HepG2 (cell line): ENCODE measurements around the gene SIVA1. TPM values are rescaled to one million over a fixed set of nuclear protein-coding genes. Genes with fewer than 3 reads are reported as not detected.

Experiments used
- ARID3A ChIP-seq: IDR thresholded peaks from 2 replicates; pipeline ENCODE4 v1.6.1; 2012; ENCODE audit warnings: low read depth, low read length, improper control_type of control experiment
- BORCS8-MEF2B ChIP-seq: sonication (generic); formaldehyde crosslinking; IDR thresholded peaks from 2 replicates; pipeline ENCODE4 v1.8.0; 2022; ENCODE audit warnings: mild to moderate bottlenecking, missing genetic modification reagents
- CHCHD3 ChIP-seq: sonication (generic); formaldehyde crosslinking; IDR thresholded peaks from 2 replicates; pipeline ENCODE4 v1.8.0; 2022; ENCODE audit warnings: mild to moderate bottlenecking, missing genetic modification reagents, moderate library complexity
- DR1 ChIP-seq: sonication (generic); formaldehyde crosslinking; IDR thresholded peaks from 2 replicates; pipeline ENCODE4 v1.8.0; 2021; ENCODE audit warnings: mild to moderate bottlenecking, missing genetic modification reagents, inconsistent platforms
- E2F1 ChIP-seq: sonication (generic); formaldehyde crosslinking; IDR thresholded peaks from 2 replicates; pipeline ENCODE4 v1.5.0; 2020; ENCODE audit warnings: missing genetic modification reagents
- FOXK2 ChIP-seq: fragments of 450-650 bp; IDR thresholded peaks from 2 replicates; pipeline ENCODE4 v1.6.1; 2016
- IKZF4 ChIP-seq: sonication (generic); formaldehyde crosslinking; IDR thresholded peaks from 2 replicates; pipeline ENCODE4 v1.5.1; 2020; ENCODE audit warnings: borderline replicate concordance, mild to moderate bottlenecking, low read depth, missing genetic modification reagents; ENCODE audit errors: not compliant biosample characterization
- ISL2 ChIP-seq: sonication (generic); formaldehyde crosslinking; IDR thresholded peaks from 2 replicates; pipeline ENCODE4 v1.5.0; 2020; ENCODE audit warnings: missing genetic modification reagents
- KAT2B ChIP-seq: fragments of 150-350 bp; IDR thresholded peaks from 2 replicates; pipeline ENCODE4 v1.6.1; 2014; ENCODE audit warnings: low read depth, low read length, borderline replicate concordance
- MEF2D ChIP-seq: sonication (generic); formaldehyde crosslinking; IDR thresholded peaks from 2 replicates; pipeline ENCODE4 v1.5.1; 2020; ENCODE audit warnings: mild to moderate bottlenecking, missing genetic modification reagents
- MEIS1 ChIP-seq: sonication (generic); formaldehyde crosslinking; IDR thresholded peaks from 2 replicates; pipeline ENCODE4 v1.9.0; 2021; ENCODE audit warnings: mild to moderate bottlenecking, missing genetic modification reagents, moderate library complexity, borderline replicate concordance
- RBFOX2 ChIP-seq: fragments of 200-400 bp; formaldehyde crosslinking; IDR thresholded peaks from 2 replicates; pipeline ENCODE4 v1.6.1; 2017; ENCODE audit warnings: low read depth, mild to moderate bottlenecking, low read length
- RFXANK ChIP-seq: IDR thresholded peaks from 2 replicates; pipeline ENCODE4 v1.6.1; 2016
- RXRA ChIP-seq: sonication (generic); formaldehyde crosslinking; IDR thresholded peaks from 2 replicates; pipeline ENCODE4 v1.5.1; 2020; ENCODE audit warnings: missing genetic modification reagents
- ZBTB3 ChIP-seq: sonication (generic); formaldehyde crosslinking; IDR thresholded peaks from 2 replicates; pipeline ENCODE4 v1.4.0; 2020; ENCODE audit warnings: low read depth, mild to moderate bottlenecking, moderate library complexity, missing genetic modification reagents, borderline replicate concordance
- ZMYM2 ChIP-seq: sonication (generic); formaldehyde crosslinking; IDR thresholded peaks from 2 replicates; pipeline ENCODE4 v1.8.0; 2022; ENCODE audit warnings: mild to moderate bottlenecking, missing genetic modification reagents
- ZMYM4 ChIP-seq: sonication (generic); formaldehyde crosslinking; IDR thresholded peaks from 2 replicates; pipeline ENCODE4 v1.8.1; 2023; ENCODE audit warnings: mild to moderate bottlenecking, missing genetic modification reagents
- ZNF563 ChIP-seq: sonication (generic); formaldehyde crosslinking; IDR thresholded peaks from 2 replicates; pipeline ENCODE4 v1.8.0; 2022; ENCODE audit warnings: mild to moderate bottlenecking, moderate library complexity, missing genetic modification reagents
- ZSCAN9 ChIP-seq: IDR thresholded peaks from 2 replicates; pipeline ENCODE4 v1.6.1; 2016; ENCODE audit warnings: borderline replicate concordance
- polyA plus RNA-seq, 8 experiments: library from polyadenylated mRNA; depleted of rRNA in 3 of 8; stranded (reverse) in 7 of 8; unstranded in 1 of 8; fragments of >200 nt; fragmentation: Illumina TruSeq in 4 of 8; extraction: Trizol in 4 of 8; gene quantifications; 2 replicates each; pipeline versions ENCODE4 v1.2.1 to v1.2.3, GENCODE V29; 2011 to 2016; ENCODE audit warnings: low read depth in 4 of 8, missing spikeins in 1 of 8, mixed read lengths in 1 of 8; ENCODE audit not compliant: insufficient read depth in 1 of 8
- total RNA-seq, 5 experiments: library from RNA; depleted of rRNA; stranded (reverse); fragments of >200 nt; fragmentation: Illumina TruSeq; extraction: Trizol; gene quantifications; 2 replicates each; pipeline ENCODE4 v1.2.3, GENCODE V29; 2016; ENCODE audit warnings: low read depth in 1 of 5
- TF ChIP-seq, protein P1 (sequence below): sonication (generic); formaldehyde crosslinking; IDR thresholded peaks from 2 replicates; pipeline ENCODE4 v1.8.1; 2023; ENCODE audit warnings: mild to moderate bottlenecking, missing genetic modification reagents
- TF ChIP-seq, protein P2 (sequence below), 2 experiments: sonication (generic) in 1 of 2; formaldehyde crosslinking in 1 of 2; IDR thresholded peaks; 2 replicates each; pipeline versions ENCODE4 v1.4.0 to v1.6.1; 2018 to 2020; ENCODE audit warnings: missing genetic modification reagents in 2 of 2, borderline replicate concordance in 1 of 2, low read depth in 1 of 2, mild to moderate bottlenecking in 1 of 2, missing biosample characterization in 1 of 2

SIVA1 gene
- total and polyA plus RNA-seq, 2 of the 13 experiments (the other 11 are each of a cell fraction or from before 2014, with no cell fraction given): 123 to 186 TPM

DNA sequence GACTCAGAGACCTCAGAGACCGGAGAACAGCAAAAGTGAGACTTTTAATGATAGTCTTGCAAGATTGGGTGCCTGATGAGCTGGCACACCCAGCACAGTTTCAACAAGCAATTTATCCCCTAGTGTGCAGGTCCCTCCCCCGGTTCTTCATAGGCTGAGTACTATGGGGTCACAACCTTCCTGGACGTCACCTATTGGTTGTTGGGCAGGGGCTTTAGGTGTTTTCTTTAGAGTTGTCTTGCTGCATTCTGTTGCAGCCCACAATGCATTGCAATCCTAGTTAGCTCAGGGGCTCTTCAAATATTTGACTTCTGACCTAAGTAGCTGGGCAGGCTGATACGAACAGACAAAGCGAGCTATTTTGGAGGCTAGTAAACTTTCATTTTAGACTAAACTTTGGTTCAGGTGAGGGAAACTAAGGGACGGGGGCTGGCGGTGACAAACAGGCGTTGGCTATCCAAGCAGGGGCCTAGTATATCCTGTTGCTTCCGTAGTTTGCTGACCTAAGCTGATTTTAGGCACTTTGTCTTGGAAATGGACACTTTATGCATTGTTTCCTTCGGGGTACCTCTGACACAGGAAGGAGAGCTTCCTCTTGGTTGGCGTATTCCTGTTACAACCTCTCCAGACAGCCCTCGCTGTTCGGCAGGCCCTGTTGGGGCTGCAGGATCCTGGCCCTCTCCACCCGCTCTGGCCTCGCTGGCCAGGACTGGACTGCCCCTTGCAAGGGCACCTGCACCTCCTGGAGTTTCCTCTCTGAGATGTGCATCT, 14.1 kb downstream of the SIVA1 start (continued):
- TF ChIP-seq IKZF4 (CRISPR knock-in tag) (no peak), ZMYM4 (CRISPR knock-in tag) (peak; percentile 30; the same call in 1 of the 2 replicates), FOXK2 (peak; percentile 60), RFXANK (no peak), CHCHD3 (CRISPR knock-in tag) (no peak), RXRA (CRISPR knock-in tag) (peak; percentile 29; the same call in 1 of the 2 replicates), ZBTB3 (CRISPR knock-in tag) (no peak), MEIS1 (CRISPR knock-in tag) (no peak), ZSCAN9 (peak; percentile 70; the same call in 1 of the 2 replicates), DR1 (CRISPR knock-in tag) (peak; percentile 85), ARID3A (no peak; the same call in 1 of the 2 replicates), RBFOX2 (peak; percentile 57), ZMYM2 (no peak), E2F1 (CRISPR knock-in tag) (no peak; the same call in 1 of the 2 replicates), MEF2D (CRISPR knock-in tag) (peak; percentile 54; the same call in 1 of the 2 replicates), KAT2B (no peak), ZNF563 (CRISPR knock-in tag) (0 out of 2 replicates have a peak, but pooled peaks have one; percentile 44), BORCS8-MEF2B (CRISPR knock-in tag) (0 out of 2 replicates have a peak, but pooled peaks have one; percentile 75), ISL2 (CRISPR knock-in tag) (no peak; the same call in 1 of the 2 replicates)
- TF ChIP-seq, protein P1, sequence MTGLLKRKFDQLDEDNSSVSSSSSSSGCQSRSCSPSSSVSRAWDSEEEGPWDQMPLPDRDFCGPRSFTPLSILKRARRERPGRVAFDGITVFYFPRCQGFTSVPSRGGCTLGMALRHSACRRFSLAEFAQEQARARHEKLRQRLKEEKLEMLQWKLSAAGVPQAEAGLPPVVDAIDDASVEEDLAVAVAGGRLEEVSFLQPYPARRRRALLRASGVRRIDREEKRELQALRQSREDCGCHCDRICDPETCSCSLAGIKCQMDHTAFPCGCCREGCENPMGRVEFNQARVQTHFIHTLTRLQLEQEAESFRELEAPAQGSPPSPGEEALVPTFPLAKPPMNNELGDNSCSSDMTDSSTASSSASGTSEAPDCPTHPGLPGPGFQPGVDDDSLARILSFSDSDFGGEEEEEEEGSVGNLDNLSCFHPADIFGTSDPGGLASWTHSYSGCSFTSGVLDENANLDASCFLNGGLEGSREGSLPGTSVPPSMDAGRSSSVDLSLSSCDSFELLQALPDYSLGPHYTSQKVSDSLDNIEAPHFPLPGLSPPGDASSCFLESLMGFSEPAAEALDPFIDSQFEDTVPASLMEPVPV (CRISPR knock-in tag): peak; percentile 70; the same call in 1 of the 2 replicates
- TF ChIP-seq, protein P2, sequence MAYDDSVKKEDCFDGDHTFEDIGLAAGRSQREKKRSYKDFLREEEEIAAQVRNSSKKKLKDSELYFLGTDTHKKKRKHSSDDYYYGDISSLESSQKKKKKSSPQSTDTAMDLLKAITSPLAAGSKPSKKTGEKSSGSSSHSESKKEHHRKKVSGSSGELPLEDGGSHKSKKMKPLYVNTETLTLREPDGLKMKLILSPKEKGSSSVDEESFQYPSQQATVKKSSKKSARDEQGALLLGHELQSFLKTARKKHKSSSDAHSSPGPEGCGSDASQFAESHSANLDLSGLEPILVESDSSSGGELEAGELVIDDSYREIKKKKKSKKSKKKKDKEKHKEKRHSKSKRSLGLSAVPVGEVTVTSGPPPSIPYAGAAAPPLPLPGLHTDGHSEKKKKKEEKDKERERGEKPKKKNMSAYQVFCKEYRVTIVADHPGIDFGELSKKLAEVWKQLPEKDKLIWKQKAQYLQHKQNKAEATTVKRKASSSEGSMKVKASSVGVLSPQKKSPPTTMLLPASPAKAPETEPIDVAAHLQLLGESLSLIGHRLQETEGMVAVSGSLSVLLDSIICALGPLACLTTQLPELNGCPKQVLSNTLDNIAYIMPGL (CRISPR knock-in tag; IDR thresholded peaks at IDR 0.05; ENCODE audit: borderline replicate concordance in 1 of 2, low read depth in 1 of 2): peak in 1 of 2 experiments; percentile 6; a peak in 1 of 4 replicates
